ENCODE data around the gene TICAM1.
"Not testable (repeated sequence)": the region's sequence is repeated elsewhere in the genome, so short reads cannot be mapped to it uniquely, and the experiment has no call there.

DNA sequence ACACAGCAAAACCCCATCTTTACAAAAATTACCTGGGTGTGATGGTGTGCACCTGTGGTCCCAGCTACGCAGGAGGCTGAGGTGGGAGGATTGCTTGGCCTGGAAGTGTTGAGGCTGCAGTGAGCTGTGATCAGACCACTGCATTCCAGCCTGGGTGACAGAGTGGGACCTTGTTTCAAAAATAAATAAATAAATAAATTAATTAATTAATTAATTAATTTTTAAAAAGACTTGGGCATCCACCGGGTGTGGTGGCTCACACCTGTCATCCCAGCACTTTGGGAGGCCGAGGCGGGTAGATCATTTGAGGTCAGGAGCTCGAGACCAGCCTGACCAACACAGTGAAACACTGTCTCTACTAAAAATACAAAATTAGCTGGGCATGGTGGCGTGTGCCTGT, 26.4 kb downstream of the TICAM1 start:
- TF ChIP-seq, protein P1, sequence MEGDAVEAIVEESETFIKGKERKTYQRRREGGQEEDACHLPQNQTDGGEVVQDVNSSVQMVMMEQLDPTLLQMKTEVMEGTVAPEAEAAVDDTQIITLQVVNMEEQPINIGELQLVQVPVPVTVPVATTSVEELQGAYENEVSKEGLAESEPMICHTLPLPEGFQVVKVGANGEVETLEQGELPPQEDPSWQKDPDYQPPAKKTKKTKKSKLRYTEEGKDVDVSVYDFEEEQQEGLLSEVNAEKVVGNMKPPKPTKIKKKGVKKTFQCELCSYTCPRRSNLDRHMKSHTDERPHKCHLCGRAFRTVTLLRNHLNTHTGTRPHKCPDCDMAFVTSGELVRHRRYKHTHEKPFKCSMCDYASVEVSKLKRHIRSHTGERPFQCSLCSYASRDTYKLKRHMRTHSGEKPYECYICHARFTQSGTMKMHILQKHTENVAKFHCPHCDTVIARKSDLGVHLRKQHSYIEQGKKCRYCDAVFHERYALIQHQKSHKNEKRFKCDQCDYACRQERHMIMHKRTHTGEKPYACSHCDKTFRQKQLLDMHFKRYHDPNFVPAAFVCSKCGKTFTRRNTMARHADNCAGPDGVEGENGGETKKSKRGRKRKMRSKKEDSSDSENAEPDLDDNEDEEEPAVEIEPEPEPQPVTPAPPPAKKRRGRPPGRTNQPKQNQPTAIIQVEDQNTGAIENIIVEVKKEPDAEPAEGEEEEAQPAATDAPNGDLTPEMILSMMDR (IDR thresholded peaks at IDR 0.05; ENCODE audit: borderline replicate concordance, extremely low read depth, low read length, poor library complexity, severe bottlenecking): not testable (repeated sequence)
- not testable (repeated sequence) for TF ChIP-seq EZH2 (IDR thresholded peaks at IDR 0.05; ENCODE audit: borderline replicate concordance, low read depth, low read length, severe bottlenecking)
